ENCODE measurements around the gene KNTC1. TPM values are rescaled to one million over a fixed set of nuclear protein-coding genes. Genes with fewer than 3 reads are reported as not detected.

Gene KNTC1
- total and polyA plus RNA-seq, 2 of the 13 experiments (the other 11 are each of a cell fraction or from before 2014, with no cell fraction given): 45.1 to 57.6 TPM

DNA sequence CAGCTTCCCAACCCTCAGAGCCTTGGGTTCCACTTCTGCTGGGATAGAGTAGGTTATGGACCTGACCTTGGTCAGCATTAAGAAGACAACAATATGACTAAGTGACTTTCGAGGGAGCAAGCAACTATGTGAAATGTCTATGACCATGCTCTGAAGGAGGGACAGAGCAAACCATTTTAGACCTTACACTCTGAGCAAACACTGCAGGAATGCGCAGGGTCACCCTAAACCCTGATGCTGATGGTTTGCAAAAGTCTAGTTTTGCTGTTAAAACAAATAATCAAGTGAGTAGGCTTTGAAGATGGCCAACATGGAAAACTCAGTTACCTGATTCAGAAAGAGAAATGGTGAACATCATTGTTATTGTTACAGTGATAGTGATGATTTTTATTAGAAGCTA is 35.1 kb upstream of the KNTC1 start (continued):
- TF ChIP-seq ATF3 (CRISPR knock-in tag; IDR thresholded peaks at IDR 0.05): 0 out of 2 replicates have a peak, but pooled peaks have one; percentile 38
- TF ChIP-seq HNF4A (CRISPR knock-in tag; IDR thresholded peaks at IDR 0.05): peak; percentile 89
- no peak for TF ChIP-seq GLI4 (CRISPR knock-in tag; IDR thresholded peaks at IDR 0.05; ENCODE audit: borderline replicate concordance)
- no peak for TF ChIP-seq FOXA1 (IDR thresholded peaks at IDR 0.05)
- TF ChIP-seq FOXA1 (CRISPR knock-in tag; IDR thresholded peaks at IDR 0.05): peak; percentile 70
- 0 out of 2 replicates have a peak, but pooled peaks have one; percentile 44 for TF ChIP-seq KAT8 (CRISPR knock-in tag; IDR thresholded peaks at IDR 0.05)
- TF ChIP-seq ZNF432 (CRISPR knock-in tag; IDR thresholded peaks at IDR 0.05; ENCODE audit: borderline replicate concordance): no peak
- no peak for TF ChIP-seq HNRNPL (IDR thresholded peaks at IDR 0.05; ENCODE audit: low read depth, low read length)
- TF ChIP-seq KLF6 (CRISPR knock-in tag; IDR thresholded peaks at IDR 0.05): no peak
- TF ChIP-seq FOXP1 (IDR thresholded peaks at IDR 0.05): no peak
- peak; percentile 78; the same call in 1 of the 2 replicates for TF ChIP-seq FOXP1 (CRISPR knock-in tag; IDR thresholded peaks at IDR 0.05)
- TF ChIP-seq, protein P1, sequence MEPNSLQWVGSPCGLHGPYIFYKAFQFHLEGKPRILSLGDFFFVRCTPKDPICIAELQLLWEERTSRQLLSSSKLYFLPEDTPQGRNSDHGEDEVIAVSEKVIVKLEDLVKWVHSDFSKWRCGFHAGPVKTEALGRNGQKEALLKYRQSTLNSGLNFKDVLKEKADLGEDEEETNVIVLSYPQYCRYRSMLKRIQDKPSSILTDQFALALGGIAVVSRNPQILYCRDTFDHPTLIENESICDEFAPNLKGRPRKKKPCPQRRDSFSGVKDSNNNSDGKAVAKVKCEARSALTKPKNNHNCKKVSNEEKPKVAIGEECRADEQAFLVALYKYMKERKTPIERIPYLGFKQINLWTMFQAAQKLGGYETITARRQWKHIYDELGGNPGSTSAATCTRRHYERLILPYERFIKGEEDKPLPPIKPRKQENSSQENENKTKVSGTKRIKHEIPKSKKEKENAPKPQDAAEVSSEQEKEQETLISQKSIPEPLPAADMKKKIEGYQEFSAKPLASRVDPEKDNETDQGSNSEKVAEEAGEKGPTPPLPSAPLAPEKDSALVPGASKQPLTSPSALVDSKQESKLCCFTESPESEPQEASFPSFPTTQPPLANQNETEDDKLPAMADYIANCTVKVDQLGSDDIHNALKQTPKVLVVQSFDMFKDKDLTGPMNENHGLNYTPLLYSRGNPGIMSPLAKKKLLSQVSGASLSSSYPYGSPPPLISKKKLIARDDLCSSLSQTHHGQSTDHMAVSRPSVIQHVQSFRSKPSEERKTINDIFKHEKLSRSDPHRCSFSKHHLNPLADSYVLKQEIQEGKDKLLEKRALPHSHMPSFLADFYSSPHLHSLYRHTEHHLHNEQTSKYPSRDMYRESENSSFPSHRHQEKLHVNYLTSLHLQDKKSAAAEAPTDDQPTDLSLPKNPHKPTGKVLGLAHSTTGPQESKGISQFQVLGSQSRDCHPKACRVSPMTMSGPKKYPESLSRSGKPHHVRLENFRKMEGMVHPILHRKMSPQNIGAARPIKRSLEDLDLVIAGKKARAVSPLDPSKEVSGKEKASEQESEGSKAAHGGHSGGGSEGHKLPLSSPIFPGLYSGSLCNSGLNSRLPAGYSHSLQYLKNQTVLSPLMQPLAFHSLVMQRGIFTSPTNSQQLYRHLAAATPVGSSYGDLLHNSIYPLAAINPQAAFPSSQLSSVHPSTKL (CRISPR knock-in tag; IDR thresholded peaks at IDR 0.05): peak; percentile 86
- peak; percentile 87 for TF ChIP-seq FOXP4 (CRISPR knock-in tag; IDR thresholded peaks at IDR 0.05)
- 0 out of 2 replicates have a peak, but pooled peaks have one; percentile 25 for TF ChIP-seq ZSCAN9 (CRISPR knock-in tag; IDR thresholded peaks at IDR 0.05; ENCODE audit: borderline replicate concordance)
- TF ChIP-seq, protein P2, sequence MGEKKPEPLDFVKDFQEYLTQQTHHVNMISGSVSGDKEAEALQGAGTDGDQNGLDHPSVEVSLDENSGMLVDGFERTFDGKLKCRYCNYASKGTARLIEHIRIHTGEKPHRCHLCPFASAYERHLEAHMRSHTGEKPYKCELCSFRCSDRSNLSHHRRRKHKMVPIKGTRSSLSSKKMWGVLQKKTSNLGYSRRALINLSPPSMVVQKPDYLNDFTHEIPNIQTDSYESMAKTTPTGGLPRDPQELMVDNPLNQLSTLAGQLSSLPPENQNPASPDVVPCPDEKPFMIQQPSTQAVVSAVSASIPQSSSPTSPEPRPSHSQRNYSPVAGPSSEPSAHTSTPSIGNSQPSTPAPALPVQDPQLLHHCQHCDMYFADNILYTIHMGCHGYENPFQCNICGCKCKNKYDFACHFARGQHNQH (CRISPR knock-in tag; IDR thresholded peaks at IDR 0.05): peak; percentile 24; the same call in 1 of the 2 replicates
- 0 out of 2 replicates have a peak, but pooled peaks have one; percentile 45 for TF ChIP-seq KDM1A (CRISPR knock-in tag; IDR thresholded peaks at IDR 0.05)
- no peak for TF ChIP-seq NONO (IDR thresholded peaks at IDR 0.05)
- 0 out of 2 replicates have a peak, but pooled peaks have one; percentile 47 for TF ChIP-seq NONO (CRISPR knock-in tag; conservative IDR thresholded peaks at IDR 0.05)
- no peak for TF ChIP-seq SNAPC4 (CRISPR knock-in tag; IDR thresholded peaks at IDR 0.05)

Data from HepG2 (cell line).